HUDEP-2 (cell line): ENCODE data around the gene CYBA.
"Not testable (repeated sequence)": the region's sequence is repeated elsewhere in the genome, so short reads cannot be mapped to it uniquely, and the experiment has no call there.

Experiments used
- DNase-seq, 76 experiments: peaks; one replicate each; lab custom pipeline; 2025; ENCODE audit not compliant: unreplicated experiment in 76 of 76; lab: John Stamatoyannopoulos, UW

CYBA gene

DNA sequence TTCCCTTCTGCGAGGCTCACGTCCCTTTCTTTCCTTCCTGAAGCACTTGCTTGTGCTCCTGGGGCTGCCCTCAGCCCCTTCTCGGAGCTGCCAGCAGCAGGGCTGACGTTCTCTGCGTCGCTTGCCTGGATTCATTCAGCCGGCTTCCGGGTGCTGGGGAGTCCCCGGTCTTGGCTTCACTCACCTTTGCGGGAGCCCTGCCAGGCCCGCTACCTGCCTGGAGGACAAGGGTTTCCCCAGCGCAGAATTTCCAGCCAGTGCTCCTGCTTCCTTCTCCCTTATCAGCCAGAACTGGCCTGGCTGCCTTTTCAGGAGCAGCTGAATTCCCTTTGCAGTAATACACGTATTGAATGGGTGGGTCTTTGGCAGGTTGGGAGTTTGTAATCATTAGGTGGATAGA is 34.5 kb downstream of the CYBA start:
- DNase-seq = no peak

DNA sequence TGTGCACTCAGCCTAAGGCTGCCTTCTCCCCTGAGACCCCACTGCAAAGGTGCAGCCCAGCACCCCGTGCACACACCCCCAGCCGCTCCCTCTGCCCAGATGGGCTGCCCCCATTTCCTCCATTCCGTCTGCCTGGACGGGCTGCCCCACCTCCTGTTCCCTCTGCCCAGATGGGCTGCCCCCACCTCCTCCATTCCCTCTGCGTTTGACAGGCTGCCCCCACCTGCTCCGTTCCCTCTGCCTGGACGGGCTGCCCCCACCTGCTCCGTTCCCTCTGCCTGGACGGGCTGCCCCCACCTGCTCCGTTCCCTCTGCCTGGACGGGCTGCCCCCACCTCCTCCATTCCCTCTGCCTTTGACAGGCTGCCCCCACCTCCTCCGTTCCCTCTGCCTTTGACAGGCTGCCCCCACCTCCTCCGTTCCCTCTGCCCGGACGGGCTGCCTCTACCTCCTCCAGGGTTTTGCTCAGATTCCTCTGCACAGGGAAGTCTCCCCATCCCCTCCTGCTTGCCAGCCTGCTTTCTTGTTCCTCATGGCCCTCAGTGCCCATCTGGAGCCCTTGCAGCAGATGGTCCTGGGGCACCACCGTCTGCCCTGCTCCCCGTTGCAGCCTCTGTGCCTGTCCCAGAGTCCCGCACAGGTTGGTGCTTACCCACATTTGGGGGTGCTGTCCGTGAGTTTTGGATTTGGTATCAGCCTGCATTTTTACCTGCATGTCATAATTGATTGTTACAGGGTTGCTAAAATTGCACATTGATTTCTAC is 35.9 kb downstream of the CYBA start:
- DNase-seq = no peak

DNA sequence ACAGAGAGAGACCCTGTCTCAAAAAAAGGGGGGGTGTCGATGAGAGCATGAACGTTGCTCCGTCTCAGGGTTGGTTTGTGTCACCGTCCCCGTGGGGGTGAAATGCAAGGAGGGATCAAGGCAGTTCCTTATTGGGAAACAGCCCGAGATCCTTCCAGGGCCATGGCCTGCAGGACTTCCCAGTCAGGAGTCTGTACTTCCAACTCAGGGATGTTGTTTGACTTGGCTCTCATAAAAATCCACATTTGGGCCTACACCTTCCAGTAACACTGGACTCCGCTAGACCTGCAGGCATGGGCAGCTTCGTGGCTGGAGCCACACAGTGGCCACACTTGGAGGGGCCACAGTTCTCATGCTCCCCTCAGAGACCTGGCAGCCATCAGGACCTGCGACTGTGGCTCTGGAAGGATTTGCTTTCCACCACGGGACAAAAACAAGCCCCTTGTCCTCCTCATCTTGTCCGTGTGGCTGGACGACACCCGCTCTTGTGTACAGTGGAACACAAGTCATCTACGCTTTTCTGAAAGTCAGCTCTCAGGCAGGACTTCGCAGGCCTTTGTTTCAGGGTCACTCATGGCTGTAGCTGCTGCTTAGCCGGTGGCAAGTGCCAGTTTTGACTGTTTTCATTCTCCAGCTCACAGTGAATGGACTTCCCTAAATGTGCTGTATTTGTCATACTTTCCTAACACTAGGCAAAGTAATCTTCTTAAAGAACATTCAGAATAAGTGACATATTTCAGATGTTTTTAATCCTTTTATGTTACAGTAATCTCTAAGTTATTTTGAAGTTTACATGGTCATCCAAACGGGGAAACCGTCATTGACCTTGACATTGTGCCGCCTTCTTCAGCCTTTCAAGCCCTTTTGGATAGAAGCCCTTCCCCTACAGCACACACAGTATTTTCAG is 36.7 kb downstream of the CYBA start:
- no peak for DNase-seq

DNA sequence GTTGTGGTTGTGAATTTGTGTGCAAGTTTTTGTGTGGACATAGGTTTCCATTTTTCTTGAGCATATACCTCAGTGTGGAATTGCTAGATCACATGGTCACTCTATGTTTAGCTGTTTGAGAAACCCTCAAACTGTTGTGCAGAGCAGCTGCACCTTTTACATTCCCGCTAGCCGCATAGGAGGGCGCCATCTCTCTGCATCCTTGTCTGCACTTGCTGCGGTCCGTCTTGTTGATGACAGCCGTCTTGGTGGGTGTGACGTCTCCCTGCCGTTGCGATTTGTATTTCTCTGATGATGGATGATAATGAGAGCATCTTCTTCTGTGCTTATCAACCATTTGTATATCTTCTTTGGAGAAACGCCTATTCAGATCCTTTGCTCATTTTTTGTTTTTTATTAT is 37.6 kb downstream of the CYBA start:
- DNase-seq = no peak

DNA sequence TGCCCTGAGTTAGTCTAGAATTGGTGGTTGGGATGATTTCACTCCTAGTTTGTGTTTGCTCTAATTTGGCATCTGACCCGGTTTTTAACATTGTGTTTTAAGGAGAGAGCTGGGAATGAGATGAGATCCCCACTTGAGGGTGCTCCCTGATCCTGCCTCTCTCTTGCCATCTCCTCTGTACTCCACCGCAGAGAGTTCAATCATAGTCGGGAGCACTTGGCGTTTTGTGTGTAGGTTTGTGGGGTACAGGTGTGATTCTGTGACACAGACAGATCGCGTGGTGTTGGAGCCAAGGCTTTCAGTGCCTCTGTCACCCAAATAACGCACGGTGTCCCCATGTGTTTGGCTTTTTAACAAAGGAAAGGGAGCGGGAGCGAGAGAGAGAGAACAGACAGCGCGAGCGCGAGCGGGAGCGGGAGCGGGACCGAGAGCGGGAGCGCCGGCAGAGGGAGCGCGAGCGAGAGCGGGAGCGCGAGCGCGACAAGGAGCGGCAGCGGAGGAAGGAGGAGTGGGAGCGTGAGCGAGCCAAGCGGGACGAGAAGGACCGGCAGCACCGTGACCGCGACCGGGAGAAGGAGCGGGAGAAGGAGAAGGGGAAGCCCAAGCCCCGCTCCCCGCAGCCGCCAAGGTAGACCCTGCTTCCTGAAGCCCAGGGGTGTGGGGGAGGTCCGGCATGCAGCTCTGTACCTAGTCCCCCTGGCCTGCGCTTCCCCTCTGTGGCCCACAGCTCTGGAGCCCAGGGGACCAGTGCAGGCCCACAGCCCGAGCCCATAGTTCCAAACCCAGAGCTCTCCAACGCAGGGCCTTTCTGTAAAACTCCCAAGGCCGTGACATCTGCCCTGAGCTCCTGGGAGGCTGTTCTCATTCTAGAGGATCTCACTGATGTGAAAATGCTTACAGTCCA is 39.7 kb downstream of the CYBA start:
- DNase-seq = no peak

DNA sequence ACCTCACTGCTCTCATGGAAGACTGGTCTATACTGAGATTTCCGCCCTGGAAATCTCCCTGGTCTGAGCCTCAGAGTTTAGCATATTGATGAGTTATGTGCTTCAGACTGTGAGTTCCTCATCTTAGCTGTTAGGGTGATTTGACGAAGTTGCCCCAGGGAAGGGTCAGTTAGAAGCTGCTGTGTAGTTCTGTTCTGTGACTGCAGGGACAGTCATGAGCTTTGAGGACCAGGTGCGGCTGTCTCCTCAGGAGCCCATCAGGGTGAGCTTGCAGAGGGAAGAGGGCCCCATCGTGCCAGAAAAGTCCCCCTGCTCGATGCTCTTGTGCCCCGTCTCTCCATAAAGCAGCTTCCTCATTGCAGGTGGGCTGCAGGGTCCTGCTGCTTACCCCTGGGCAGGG is 40.8 kb downstream of the CYBA start:
- no peak for DNase-seq

DNA sequence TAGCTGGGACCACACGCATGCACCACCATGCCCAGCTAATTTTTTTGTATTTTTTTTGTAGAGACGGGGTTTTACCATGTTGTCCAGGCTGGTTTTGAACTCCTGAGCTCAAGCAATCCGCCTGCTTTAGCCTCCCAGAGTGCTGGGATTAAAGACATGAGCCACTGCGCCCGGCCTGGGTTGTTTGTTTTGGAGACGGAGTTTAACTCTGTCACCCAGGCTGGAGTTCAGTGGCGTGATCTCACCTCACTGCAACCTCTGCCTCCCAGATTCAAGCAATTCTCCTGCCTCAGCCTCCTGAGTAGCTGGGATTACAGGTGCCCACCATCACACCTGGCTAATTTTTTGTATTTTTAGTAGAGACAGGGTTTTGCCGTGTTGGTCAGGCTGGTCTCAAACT is 41.4 kb downstream of the CYBA start:
- not testable (repeated sequence) for DNase-seq

DNA sequence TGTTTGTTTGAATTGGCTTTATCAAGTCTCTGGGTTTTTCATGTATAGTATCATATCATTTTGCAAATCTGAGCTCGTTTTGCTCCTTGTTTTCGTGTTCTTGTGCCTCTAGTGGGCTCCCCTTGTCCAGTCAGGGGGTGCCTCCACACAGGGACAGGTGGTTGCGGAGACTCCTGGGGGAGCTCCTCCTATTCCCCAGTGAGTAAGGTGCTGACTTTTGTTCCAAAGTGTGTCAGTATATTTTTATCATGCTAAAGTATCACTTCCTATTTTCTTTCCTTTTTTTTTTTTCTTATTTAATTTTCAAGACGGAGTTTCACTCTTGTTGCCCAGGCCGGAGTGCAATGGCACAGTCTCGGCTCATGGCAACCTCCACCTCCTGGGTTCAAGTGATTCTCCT is 42.8 kb downstream of the CYBA start:
- no peak for DNase-seq

DNA sequence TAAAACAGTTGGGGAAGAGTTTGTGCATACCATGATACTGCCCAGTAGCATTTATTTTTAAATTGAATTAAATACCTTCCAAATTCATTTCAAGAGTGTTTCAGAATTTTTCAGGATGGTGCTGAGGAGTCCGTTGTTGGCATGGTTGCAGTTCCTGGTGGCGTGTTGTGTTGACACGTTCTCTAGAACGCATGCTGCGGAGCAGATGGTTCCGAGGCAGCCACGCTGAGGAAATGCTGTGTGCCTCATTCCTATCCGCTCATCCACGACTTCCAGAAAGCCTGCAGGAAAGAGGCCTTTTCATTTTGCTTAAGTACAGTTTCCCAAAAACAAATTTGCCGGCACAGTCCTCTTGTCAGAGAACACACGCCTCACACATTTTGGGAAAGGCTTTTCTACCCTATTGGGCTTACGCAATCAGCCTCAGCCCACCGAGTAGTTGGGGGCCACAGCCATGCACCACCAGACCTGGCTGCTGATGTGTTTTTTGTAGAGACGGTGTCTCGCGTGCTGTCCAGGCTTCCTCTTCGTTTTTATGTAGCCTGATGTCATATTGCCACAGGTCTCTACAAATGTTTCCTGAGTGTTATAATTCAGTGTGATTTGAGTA is 44.6 kb downstream of the CYBA start:
- no peak for DNase-seq

DNA sequence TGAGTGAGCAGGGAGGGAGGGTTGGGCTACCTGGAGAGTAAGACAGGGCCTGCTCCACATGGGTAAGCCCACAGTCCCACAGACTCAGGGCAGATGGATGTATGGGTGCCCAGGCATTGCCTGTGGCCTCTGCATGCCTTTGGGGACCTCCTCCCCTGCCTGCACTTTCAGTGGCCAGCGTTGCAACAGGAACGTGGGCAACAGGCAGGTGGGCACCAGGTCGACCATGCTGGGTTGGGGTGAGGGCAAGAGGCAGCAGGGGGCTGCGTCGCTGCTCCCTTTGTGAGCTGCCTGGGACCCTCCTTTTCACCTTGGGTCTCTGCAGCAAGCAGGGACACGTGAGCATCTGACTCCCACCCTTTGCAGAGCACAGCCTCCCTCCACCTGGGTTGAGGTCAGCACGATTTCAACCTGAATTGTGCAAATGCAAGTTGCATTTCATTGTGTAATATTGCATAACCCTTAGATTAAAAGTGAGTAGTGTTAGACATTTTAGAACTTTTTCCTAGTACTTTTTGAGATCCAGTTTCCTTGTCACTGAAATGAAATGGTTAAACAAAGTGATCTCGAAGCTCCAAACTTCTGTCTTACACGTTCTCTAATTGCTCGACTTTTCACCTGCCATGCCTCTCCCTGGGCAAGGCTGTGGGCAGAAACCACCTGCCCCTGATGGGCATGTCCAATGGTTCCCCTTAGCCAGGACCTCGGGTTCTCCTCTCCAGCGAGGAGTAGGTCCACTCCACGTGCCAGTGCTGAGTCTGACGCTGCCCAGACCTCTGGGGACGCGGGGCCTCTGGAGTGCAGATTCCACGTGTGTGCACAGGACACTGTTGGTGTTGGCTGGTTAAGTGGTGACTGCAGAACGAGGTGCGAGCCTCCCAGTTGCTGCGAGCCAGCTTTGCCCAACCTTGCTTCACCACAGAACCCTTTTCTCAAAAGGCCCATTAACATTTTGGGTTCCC is 45.4 kb downstream of the CYBA start:
- no peak for DNase-seq

DNA sequence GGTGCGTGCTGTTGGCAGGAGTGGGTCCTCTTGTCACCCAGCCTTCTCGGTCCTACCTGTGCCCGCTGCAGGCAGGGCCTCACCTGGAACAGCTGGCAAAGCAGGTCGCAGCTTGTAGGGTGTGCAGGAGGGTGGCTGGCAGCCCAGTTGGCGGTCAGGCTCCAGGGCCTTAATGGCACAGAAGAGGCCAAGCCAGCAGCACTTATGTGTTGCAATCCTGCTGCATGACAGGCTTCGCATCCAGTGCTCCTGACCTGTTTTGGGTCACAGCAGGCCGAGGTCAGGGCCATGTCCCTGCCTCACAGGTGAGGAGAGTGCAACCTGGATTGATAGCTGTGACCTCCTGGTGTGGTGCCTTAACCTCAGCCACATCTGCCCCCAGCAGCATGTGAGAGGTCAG is 48.8 kb downstream of the CYBA start:
- no peak for DNase-seq

DNA sequence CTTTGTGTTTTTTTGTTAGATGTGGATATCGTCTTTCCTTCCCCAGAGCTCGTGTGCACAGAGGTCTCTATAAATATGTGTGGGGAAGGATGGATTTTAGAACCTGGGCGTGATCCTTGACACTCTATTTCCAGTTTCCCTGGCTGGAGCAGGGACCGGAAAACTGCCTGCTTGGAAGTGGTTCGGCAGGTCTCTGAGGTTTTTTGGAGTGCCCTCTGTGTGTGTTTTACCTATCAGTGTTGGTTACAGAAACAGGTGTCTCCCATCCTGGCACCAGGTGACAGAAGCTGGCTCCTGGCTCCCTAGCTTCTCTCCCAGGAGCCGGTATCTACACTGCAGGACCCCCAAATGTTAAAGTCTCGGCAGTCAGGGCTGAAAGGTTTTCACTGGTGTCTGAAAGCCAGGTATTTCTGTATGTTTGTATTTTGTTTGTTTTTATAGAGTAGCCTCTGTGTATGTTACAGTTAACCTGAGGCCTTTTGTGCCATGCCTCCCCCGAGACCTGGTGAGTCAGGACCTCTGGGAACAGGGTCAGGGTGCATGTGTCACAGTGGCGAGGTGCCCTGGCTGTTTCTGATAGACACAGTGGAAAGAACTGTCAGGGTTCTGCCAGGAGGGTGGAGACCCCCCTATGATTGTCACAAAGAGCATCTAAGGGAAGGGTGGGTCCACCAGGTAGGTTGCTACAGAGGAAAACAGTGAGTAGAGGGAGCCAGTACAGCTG is 49.4 kb downstream of the CYBA start:
- DNase-seq = no peak

DNA sequence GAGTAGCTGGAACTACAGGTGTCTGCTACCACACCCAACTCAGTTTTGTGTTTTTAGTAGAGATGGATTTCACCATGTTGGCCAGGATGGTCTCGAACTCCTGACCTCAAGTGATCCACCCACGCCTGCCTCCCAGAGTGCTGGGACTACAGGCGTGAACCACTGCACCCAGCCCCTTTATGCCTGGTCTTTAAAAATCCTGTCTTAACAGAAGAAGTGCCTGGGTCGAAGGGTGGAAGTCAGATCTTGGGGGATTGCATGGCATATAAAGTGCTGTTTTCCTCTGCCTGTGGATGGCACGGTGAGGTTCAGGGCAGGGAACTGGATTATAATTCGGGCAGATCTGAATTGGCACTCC is 50.3 kb downstream of the CYBA start:
- DNase-seq = no peak

DNA sequence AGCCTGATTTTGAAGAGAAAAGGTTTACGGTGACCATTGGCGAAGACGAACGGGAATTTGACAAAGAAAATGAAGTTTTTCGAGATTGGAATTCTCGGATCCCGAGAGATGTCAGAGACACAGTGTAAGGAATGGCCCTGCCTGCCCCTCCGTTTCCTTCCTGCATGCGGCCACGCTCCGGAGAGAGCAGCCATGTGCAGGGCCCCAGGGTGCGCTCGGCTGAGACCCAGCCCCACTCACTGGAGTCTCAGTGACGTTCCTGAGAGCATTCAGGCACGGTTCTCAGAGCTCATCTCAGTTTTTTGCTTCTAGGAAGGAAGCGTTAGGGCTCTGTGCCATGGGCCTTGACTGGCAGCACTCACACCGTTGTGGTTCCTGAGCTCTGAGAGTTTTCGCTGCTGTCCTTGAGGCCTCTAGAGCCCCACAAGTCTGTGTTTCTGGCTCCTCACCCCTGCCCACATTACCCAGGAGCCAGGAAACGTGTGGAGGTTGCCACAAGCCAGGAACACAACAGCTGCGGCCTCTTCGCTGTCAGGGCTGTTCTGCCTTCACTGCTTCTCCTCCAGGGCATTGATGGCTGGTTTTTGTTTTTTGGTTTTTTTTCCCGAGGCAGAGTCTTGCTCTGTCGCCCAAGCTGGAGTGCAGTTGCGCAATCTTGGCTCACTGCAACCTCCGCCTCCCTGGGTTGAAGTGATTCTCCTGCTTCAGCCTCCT is 50.9 kb downstream of the CYBA start:
- no peak for DNase-seq

DNA sequence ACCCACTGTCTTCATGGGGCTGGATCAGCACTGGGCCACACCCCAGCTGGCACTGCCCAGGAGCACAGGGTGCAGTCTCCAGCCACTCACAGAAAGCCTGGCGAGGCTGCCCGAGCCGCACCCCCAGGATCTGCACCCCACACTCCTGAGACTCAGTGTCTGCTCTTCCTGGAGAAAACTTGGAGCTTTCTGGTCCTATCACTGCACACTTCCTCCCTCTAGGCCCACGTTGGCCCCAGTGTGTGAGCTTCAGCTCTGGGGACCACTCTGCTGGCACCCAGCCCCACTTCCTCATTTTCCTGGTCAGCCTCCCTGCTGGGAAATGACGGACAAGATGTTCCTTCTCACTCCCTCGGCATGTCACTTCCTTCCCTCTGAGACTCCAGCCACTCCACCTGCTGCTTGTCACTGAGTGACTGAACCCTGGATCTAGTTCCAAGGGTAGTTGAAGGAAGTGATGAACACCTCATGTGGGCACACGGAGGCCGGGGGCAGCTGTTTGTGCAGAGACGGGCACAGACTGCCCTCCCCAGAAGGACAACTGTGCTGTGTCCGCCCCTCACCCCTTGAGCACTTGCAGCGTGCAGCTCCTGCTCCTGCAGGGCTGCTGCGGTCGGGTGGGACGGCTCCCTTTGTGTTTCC is 51.6 kb downstream of the CYBA start:
- DNase-seq = no peak

DNA sequence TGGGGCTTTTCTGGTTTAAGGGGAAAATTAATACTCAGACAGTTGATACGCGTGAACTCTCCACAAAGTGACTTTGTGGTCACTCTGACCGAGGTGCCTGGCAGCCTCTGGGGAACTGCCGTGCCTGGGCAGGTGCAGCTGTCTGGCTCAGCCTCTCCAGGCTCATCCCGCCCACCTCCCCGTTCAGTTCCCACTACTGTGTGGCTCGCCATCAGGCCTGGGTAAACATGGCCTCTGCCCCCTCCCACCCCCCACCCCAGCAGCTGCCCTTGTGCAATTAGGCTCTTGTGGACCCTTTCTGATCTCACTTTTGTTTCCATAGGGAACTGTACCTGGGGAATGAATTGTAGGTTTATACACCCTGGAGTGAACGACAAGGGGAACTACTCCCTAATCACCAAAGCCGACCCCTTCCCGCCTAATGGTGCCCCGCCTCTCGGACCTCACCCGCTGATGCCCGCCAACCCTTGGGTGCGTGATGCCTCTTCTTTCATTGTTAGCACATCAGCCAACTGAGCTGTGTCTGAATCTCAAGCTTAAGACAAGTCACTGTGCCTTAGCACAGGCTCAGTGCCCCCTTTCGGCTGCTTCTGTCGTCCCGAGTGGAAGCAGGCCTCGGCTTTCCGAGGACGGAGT is 52.9 kb downstream of the CYBA start:
- no peak for DNase-seq

DNA sequence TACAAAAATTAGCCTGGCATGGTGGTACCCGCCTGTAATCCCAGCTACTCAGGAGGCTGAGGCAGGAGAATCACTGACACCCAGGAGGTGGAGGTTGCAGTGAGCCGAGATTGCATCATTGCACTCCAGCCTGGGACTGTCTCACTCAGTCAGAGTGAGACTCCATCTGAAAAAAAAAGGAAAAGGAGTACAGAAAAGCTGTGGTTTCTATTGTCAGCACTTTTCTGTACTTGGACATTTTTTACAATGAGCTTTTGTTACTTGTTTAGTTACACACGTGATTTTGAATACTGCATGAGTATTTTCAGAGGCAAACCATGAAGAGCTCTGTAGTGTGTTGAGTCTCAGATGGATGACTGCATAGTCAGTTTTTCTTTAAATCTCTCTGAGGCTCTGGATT is 54.4 kb downstream of the CYBA start:
- no peak for DNase-seq
